AG04450 (cell line): ENCODE data around the gene TAMM41. TPM values are rescaled to one million over a fixed set of nuclear protein-coding genes. Genes with fewer than 3 reads are reported as not detected.
"Not testable (repeated sequence)": the region's sequence is repeated elsewhere in the genome, so short reads cannot be mapped to it uniquely, and the experiment has no call there.

Source experiments
- CTCF ChIA-PET: fragments of 300-600, 350-600 bp; formaldehyde crosslinking; extraction: SDS; loops from one replicate; lab custom pipeline; 2022; ENCODE audit warnings: antibody characterized with exemption, inconsistent platforms; lab: Charles Lee
- POLR2A ChIA-PET: fragments of 350-600 bp; formaldehyde crosslinking; extraction: SDS; loops from one replicate; lab custom pipeline; 2021; ENCODE audit warnings: antibody characterized with exemption, inconsistent platforms; lab: Yijun Ruan, JAX
- DNase-seq: peaks from one replicate; pipeline ENCODE4 v3.0.0-alpha.2; 2011; ENCODE audit warnings: low read depth, low spot score
- H3K27ac ChIP-seq: one replicate; pipeline ENCODE4 v1.5.1; 2012; ENCODE audit warnings: low read depth, low read length, control low read depth
- H3K27me3 ChIP-seq: one replicate; pipeline ENCODE4 v1.6.0; 2012; ENCODE audit warnings: low read length; ENCODE audit not compliant: control insufficient read depth, insufficient read depth
- H3K4me3 ChIP-seq: 2 replicates; pipeline ENCODE4 v1.5.1; 2011; ENCODE audit warnings: mild to moderate bottlenecking, low read depth, low read length, control low read depth
- H3K9me3 ChIP-seq: 2 replicates; pipeline ENCODE4 v1.5.1; 2012; ENCODE audit warnings: low read length; ENCODE audit not compliant: control insufficient read depth, insufficient read depth
- CTCF ChIP-seq: IDR thresholded peaks from 2 replicates; pipeline ENCODE4 v1.5.1; 2011; ENCODE audit warnings: low read depth, low read length, control low read depth, inconsistent platforms
- polyA minus RNA-seq: library from RNA; depleted of rRNA, polyadenylated mRNA; stranded (reverse); fragments of >200 nt; gene quantifications from 2 replicates; pipeline ENCODE4 v1.2.3, GENCODE V29; 2011; rRNA and poly(A)+ RNA removed
- polyA plus RNA-seq: library from polyadenylated mRNA; depleted of rRNA; stranded (reverse); fragments of >200 nt; gene quantifications from 2 replicates; pipeline ENCODE4 v1.2.3, GENCODE V29; 2011; rRNA removed

Gene TAMM41
- polyA plus RNA-seq (12.4 and 12.7 TPM in 2 replicates), polyA minus RNA-seq (9.9 and 10.4 TPM in 2 replicates)

- H3K4me3 ChIP-seq = peak within 1 kb of the TSS; percentile 95
- POLR2A ChIA-PET = interaction anchor here (0.6 to 1.1 kb wide), 3 partner anchors 10 to 455 kb away, joined by 3 to 11 read pairs (median 9); no protein-coding TSS in a partner anchor
- no peaks in the 10 kb centered on the region; the same call in 1 of the 2 replicates for H3K9me3 ChIP-seq
- H3K27me3 ChIP-seq = peaks cover 3% of the 10 kb centered on the region
- CTCF ChIA-PET = interaction anchor here (0.6 to 2.7 kb wide), 13 partner anchors 9 to 633 kb away, joined by 3 to 19 read pairs (median 4); no protein-coding TSS in a partner anchor
- DNase-seq = peak; percentile 45
- H3K27ac ChIP-seq = peak within 1 kb of the TSS; percentile 57
- TF ChIP-seq CTCF = peak; percentile 69
Measured at GRCh38 chr3:11846281-11847266, at the start of gene TAMM41. Gene TAMM41, minus strand, starts transcription at chr3:11846885. Its CDS starts 249 bp downstream, at chr3:11846636.

- TF ChIP-seq CTCF = no peak
- H3K9me3 ChIP-seq = no peaks in the 10 kb centered on the region
- POLR2A ChIA-PET = no interaction called here
- H3K4me3 ChIP-seq = no peak overlapping the region
- CTCF ChIA-PET = no interaction called here
- DNase-seq = no peak
- H3K27ac ChIP-seq = no peak overlapping the region
- no peaks in the 10 kb centered on the region for H3K27me3 ChIP-seq
Measured at GRCh38 chr3:11878837-11879236, 32.2 kb upstream of the TAMM41 start.

- H3K9me3 ChIP-seq, H3K27me3 ChIP-seq, H3K4me3 ChIP-seq, H3K27ac ChIP-seq, POLR2A ChIA-PET, DNase-seq: not testable (repeated sequence)
- CTCF ChIA-PET = interaction anchor here (0.7 kb wide), 1 partner anchor 18 kb away, joined by 4 read pairs; no protein-coding TSS in a partner anchor
Measured at GRCh38 chr3:11874707-11875106, 28.0 kb upstream of the TAMM41 start.

- H3K27ac ChIP-seq, H3K9me3 ChIP-seq, CTCF ChIA-PET, POLR2A ChIA-PET, DNase-seq, H3K4me3 ChIP-seq, H3K27me3 ChIP-seq: not testable (repeated sequence)
Measured at GRCh38 chr3:11863739-11864138, 17.1 kb upstream of the TAMM41 start.

- DNase-seq, POLR2A ChIA-PET, H3K9me3 ChIP-seq, H3K27ac ChIP-seq, H3K27me3 ChIP-seq, H3K4me3 ChIP-seq, CTCF ChIA-PET: not testable (repeated sequence)
Measured at GRCh38 chr3:11862584-11862983, 15.9 kb upstream of the TAMM41 start.

- H3K27ac ChIP-seq, POLR2A ChIA-PET, CTCF ChIA-PET, H3K4me3 ChIP-seq, DNase-seq, H3K27me3 ChIP-seq, H3K9me3 ChIP-seq: not testable (repeated sequence)
Measured at GRCh38 chr3:11862145-11862544, 15.5 kb upstream of the TAMM41 start.

GRCh38 chr3:11860213-11860612, 13.5 kb upstream of the TAMM41 start:
- H3K27ac ChIP-seq, DNase-seq, H3K4me3 ChIP-seq, H3K9me3 ChIP-seq, H3K27me3 ChIP-seq, CTCF ChIA-PET: not testable (repeated sequence)
- POLR2A ChIA-PET = interaction anchor here (0.6 kb wide), 1 partner anchor 1364 kb away, joined by 3 read pairs; no protein-coding TSS in a partner anchor
